GM12878 (cell line): ENCODE results near the gene PGLYRP4. TPM values are rescaled to one million over a fixed set of nuclear protein-coding genes. Genes with fewer than 3 reads are reported as not detected.

Experiments used
- ATAC-seq: fragments of 200-7000 bp; cut with Tn5 transposase; 3 replicates; pipeline ENCODE4 v1.9.1; 2020; ENCODE audit warnings: mild to moderate bottlenecking, moderate library complexity
- Bru-seq: library from RNA; stranded (reverse); fragments of 400-500 nt; gene quantifications from one replicate; lab custom pipeline; 2021; lab: Mats Ljungman, UMichigan
- BruChase-seq, 2 experiments: library from RNA; stranded (reverse); fragments of 400-500 nt; gene quantifications; one replicate each; lab custom pipeline; 2021; lab: Mats Ljungman, UMichigan
- BruUV-seq: library from RNA; stranded (reverse); fragments of 400-500 nt; replicated peaks from 2 replicates; lab custom pipeline; 2021; lab: Mats Ljungman, UMichigan
- CTCF ChIA-PET: fragments of 300-600 bp; sonication (Branson Sonifier 250); formaldehyde crosslinking; extraction: SDS; loops from one replicate; lab custom pipeline; 2021; ENCODE audit warnings: inconsistent platforms; lab: Yijun Ruan, JAX
- POLR2A ChIA-PET: fragments of 350-600 bp; formaldehyde crosslinking; extraction: SDS; loops from one replicate; lab custom pipeline; 2021; ENCODE audit warnings: inconsistent platforms; lab: Charles Lee
- RAD21 ChIA-PET: fragments of 300-600 bp; sonication (Branson Sonifier 250); formaldehyde crosslinking; loops from one replicate; lab custom pipeline; 2023; ENCODE audit warnings: antibody characterized with exemption; ENCODE audit not compliant: unreplicated experiment; lab: Charles Lee
- SMC1A ChIA-PET: fragments of 300-600 bp; sonication (Branson Sonifier 250); formaldehyde crosslinking; loops from one replicate; lab custom pipeline; 2023; ENCODE audit not compliant: unreplicated experiment, uncharacterized antibody; lab: Charles Lee
- DNase-seq: peaks from one replicate; pipeline ENCODE4 v3.0.0-alpha.2; 2011; ENCODE audit warnings: low read depth, low spot score
- FAIRE-seq: peaks from 3 replicates; lab custom pipeline; 2011; peaks lifted over from hg19 to GRCh38; lab: Jason Lieb, UNC
- H2AFZ ChIP-seq: 2 replicates; pipeline ENCODE4 v1.6.0; 2011; ENCODE audit warnings: low read depth, low read length, control low read depth; ENCODE audit not compliant: control insufficient read depth
- H3K27ac ChIP-seq: 2 replicates; pipeline ENCODE4 v1.5.1; 2011; ENCODE audit warnings: control low read depth; ENCODE audit not compliant: control insufficient read depth, insufficient read depth
- H3K27me3 ChIP-seq, 2 experiments: replicated peaks in 1 of 2; 2 replicates each; pipeline versions ENCODE4 v1.6.0 to v1.6.1; 2011; ENCODE audit warnings: low read length in 1 of 2; ENCODE audit not compliant: control insufficient read depth in 2 of 2, insufficient read depth in 2 of 2
- H3K36me3 ChIP-seq, 2 experiments: 2 replicates each; pipeline ENCODE4 v1.5.1; 2011; ENCODE audit warnings: low read length in 1 of 2; ENCODE audit not compliant: control insufficient read depth in 2 of 2, insufficient read depth in 2 of 2
- H3K4me1 ChIP-seq: 2 replicates; pipeline ENCODE4 v1.6.1; 2011; ENCODE audit warnings: mild to moderate bottlenecking, low read length, moderate library complexity, mixed read lengths; ENCODE audit not compliant: control insufficient read depth, insufficient read depth
- H3K4me2 ChIP-seq: 2 replicates; pipeline ENCODE4 v1.6.0; 2011; ENCODE audit warnings: control low read depth; ENCODE audit not compliant: control insufficient read depth, insufficient read depth
- H3K4me3 ChIP-seq: fragments of 200-600 bp; sonication (generic); 2 replicates; pipeline ENCODE4 v1.5.1; 2016
- H3K79me2 ChIP-seq: 2 replicates; pipeline ENCODE4 v1.6.0; 2011; ENCODE audit warnings: low read length; ENCODE audit not compliant: control insufficient read depth, insufficient read depth
- H3K9ac ChIP-seq: 2 replicates; pipeline ENCODE4 v1.8.0; 2011; ENCODE audit warnings: low read length, control low read depth, mixed read lengths; ENCODE audit not compliant: control insufficient read depth, insufficient read depth
- H3K9me3 ChIP-seq: replicated peaks from 3 replicates; pipeline ENCODE4 v1.5.1; 2011; ENCODE audit warnings: mild to moderate bottlenecking, low read length; ENCODE audit not compliant: control insufficient read depth, insufficient read depth
- H4K20me1 ChIP-seq: 2 replicates; pipeline ENCODE4 v1.6.0; 2011; ENCODE audit not compliant: control insufficient read depth, insufficient read depth
- CREM ChIP-seq: IDR thresholded peaks from 2 replicates; pipeline ENCODE4 v1.6.1; 2014; ENCODE audit warnings: antibody characterized with exemption, low read depth
- GABPA ChIP-seq: IDR thresholded peaks from 2 replicates; pipeline ENCODE4 v1.6.1; 2014; ENCODE audit warnings: antibody characterized with exemption, low read depth, mild to moderate bottlenecking, inconsistent platforms
- RB1 ChIP-seq: fragments of 450-650 bp; formaldehyde crosslinking; IDR thresholded peaks from 2 replicates; pipeline ENCODE4 v1.6.1; 2017; ENCODE audit warnings: mild to moderate bottlenecking, borderline replicate concordance
- SUPT20H ChIP-seq: IDR thresholded peaks from 2 replicates; pipeline ENCODE4 v1.6.1; 2011; ENCODE audit warnings: low read depth, mild to moderate bottlenecking, low read length, moderate library complexity, borderline replicate concordance; ENCODE audit not compliant: control insufficient read depth
- WGBS: methylation state at CpG from one replicate; pipeline ENCODE4 v1.1.6; 2016; ENCODE audit warnings: low lambda C conversion rate; ENCODE audit not compliant: insufficient replicate concordance, insufficient coverage; ENCODE audit errors: missing lambda C conversion rate; 5-methylcytosine and 5-hydroxymethylcytosine counted together
- in situ Hi-C: fragments of 300-500 bp; cut with MboI; formaldehyde crosslinking; loops from 9 replicates; pipeline ENCODE4 v1.14.3; 2018; ENCODE audit warnings: mixed read lengths
- intact Hi-C: fragments of 100-400 bp; cut with micrococcal nuclease; formaldehyde crosslinking; loops from one replicate; pipeline ENCODE4 v1.14.2; 2022; ENCODE audit not compliant: unreplicated experiment
- long read RNA-seq, 2 experiments: library from polyadenylated mRNA; unstranded; transcript quantifications; one replicate each; pipeline ENCODE4 v2.0.0, GENCODE V29; 2019 to 2020
- polyA minus RNA-seq, 3 experiments: library from RNA; depleted of rRNA, polyadenylated mRNA; stranded (reverse); fragments of >200 nt; gene quantifications; 2 replicates each; pipeline ENCODE4 v1.2.3, GENCODE V29; 2011
- polyA plus RNA-seq, 11 experiments: library from polyadenylated mRNA; depleted of rRNA in 4 of 11; unstranded in 6 of 11; stranded (reverse) in 5 of 11; fragments of >200 nt; fragmentation: Nextera tagmentation in 4 of 11; fragmentation: Illumina TruSeq in 1 of 11; extraction: Ambion mirVana in 4 of 11; extraction: Trizol in 1 of 11; gene quantifications; 1 replicate in 1 of 11; 2 replicates in 10 of 11; pipeline versions ENCODE4 v1.2.1 to v1.2.3, GENCODE V29; 2011 to 2016; ENCODE audit warnings: inconsistent platforms in 2 of 11, missing spikeins in 2 of 11, low read depth in 1 of 11
- total RNA-seq, 4 experiments: library from RNA; depleted of rRNA in 3 of 4; stranded (reverse); fragments of >200 nt in 3 of 4; fragmentation: Illumina TruSeq in 1 of 4; extraction: Trizol in 1 of 4; gene quantifications; 2 replicates each; pipeline versions ENCODE4 v1.2.1 to v1.2.3, GENCODE V29; 2013 to 2021

Gene PGLYRP4, protein sequence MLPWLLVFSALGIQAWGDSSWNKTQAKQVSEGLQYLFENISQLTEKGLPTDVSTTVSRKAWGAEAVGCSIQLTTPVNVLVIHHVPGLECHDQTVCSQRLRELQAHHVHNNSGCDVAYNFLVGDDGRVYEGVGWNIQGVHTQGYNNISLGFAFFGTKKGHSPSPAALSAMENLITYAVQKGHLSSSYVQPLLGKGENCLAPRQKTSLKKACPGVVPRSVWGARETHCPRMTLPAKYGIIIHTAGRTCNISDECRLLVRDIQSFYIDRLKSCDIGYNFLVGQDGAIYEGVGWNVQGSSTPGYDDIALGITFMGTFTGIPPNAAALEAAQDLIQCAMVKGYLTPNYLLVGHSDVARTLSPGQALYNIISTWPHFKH
- 13.4 and 14.3 TPM in 2 replicates for total RNA-seq (2013; cell fraction: nucleolus; rRNA removed)
- total RNA-seq (2014; rRNA removed) = 0.38 and 0.45 TPM in 2 replicates
- 0.22 and 0.32 TPM in 2 replicates for total RNA-seq (2014; rRNA removed; fragmentation: Illumina TruSeq; extraction: Trizol)
- total RNA-seq (2021) = 0.44 and 0.74 TPM in 2 replicates
- polyA plus RNA-seq (2011; ENCODE audit: low read depth) = 0.54 TPM
- 1.6 and 3.0 TPM in 2 replicates for polyA plus RNA-seq (2011; rRNA removed)
- polyA plus RNA-seq (2011; cell fraction: cytosol; rRNA removed) = 4.2 and 4.6 TPM in 2 replicates
- polyA plus RNA-seq (2011; cell fraction: nucleus; rRNA removed) = 7.1 and 15.8 TPM in 2 replicates
- 0.43 and 1.2 TPM in 2 replicates for polyA plus RNA-seq (2012)
- 0.48 and 0.65 TPM in 2 replicates for polyA plus RNA-seq (2014; fragmentation: Illumina TruSeq; extraction: Trizol)
- polyA plus RNA-seq (2014; fragmentation: Nextera tagmentation; extraction: Ambion mirVana) = under 1 TPM; 0.37 to 0.50 TPM
- 0.44 and 0.55 TPM in 2 replicates for polyA plus RNA-seq (2014; rRNA removed)
- polyA plus RNA-seq (2016; fragmentation: Nextera tagmentation; extraction: Ambion mirVana) = under 1 TPM; 0.28 to 0.43 TPM
- polyA minus RNA-seq (2011; rRNA and poly(A)+ RNA removed) = 6.4 and 7.3 TPM in 2 replicates
- 0.53 TPM in 1 of 2 replicates, not detected in the other for polyA minus RNA-seq (2011; cell fraction: cytosol; rRNA and poly(A)+ RNA removed)
- 6.3 and 6.9 TPM in 2 replicates for polyA minus RNA-seq (2011; cell fraction: nucleus; rRNA and poly(A)+ RNA removed)
- percentile 61 among the genes with signal in this experiment for Bru-seq, nascent RNA
- BruChase-seq, experiment 1, labeled RNA remaining after a 6-hour chase = percentile 50 among the genes with signal in this experiment
- percentile 47 among the genes with signal in this experiment for BruChase-seq, experiment 2, labeled RNA remaining after a 2-hour chase
- long read RNA-seq, experiment 1, partial matches to known transcripts = 0 of 3 reads
- long read RNA-seq, experiment 1, other reads (novel, unspliced or antisense) = 3 of 3 reads
- long read RNA-seq, experiment 2, partial matches to known transcripts = 2 of 7 reads
- long read RNA-seq, experiment 2, other reads (novel, unspliced or antisense) = 5 of 7 reads

DNA sequence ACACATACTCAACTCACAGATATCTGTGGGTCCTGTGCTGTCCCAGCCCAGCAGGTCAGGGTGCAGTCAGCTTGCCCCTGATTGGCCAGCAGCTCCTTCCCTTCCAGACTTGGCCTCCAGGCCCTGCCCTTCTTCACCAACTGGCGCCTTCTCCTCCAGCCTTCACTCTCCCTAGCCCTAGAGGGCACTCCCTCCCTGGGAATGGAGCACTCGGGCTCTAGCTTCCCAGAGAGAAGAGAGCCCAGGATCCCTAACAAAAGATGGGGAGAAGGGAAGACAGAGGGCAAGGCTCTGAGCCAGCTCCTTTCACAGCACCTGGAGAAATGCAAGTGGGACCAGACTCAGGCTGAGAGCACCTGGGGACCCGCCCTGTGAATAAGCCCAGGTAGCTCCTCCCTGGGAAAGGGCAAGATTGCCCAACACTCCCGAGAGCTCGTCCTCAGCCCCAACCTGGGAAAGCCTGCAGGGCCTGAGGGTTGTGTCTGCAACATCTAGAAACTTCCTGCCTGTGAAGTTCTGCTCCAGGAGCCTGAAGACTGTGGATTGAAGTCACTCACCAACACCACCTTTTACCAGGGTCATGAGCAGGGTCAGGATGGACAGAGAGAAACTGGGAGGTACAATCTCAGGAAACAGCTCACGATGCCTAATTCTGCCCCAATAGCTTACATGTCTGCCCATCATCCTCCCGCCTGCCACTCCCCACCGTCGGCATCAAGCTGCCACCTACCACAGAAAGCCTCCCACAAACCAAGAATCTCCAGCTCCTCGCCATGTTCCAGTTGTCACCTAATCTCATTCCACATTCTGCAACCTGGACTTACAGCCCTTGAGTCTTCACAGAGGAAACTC is at the start of gene PGLYRP4:
Gene PGLYRP4 (minus strand): TSS at position 331 of the 852 bp plus-strand sequence. CDS start 909 bp downstream, outside the sequence.
- Histone ChIP-seq H3K4me3 (no peak within 1 kb of the TSS), H3K27me3 (no peaks in the 10 kb centered on the region), H3K79me2 (no peaks in the 10 kb centered on the region), H3K36me3 (no peaks in the 10 kb centered on the region), H4K20me1 (no peaks in the 10 kb centered on the region), H3K27ac (no peak within 1 kb of the TSS), H3K4me2 (no peak within 1 kb of the TSS), H3K9ac (no peak within 1 kb of the TSS), H3K4me1 (peaks cover 28% of the 10 kb centered on the region), H3K9me3 (no peaks in the 10 kb centered on the region), H2AFZ (no peak within 1 kb of the TSS)
- intact Hi-C loops = no loop called here
- no TSS peak for BruUV-seq
- SMC1A ChIA-PET = interaction anchor here (1.2 to 1.3 kb wide), 2 partner anchors 62 to 146 kb away, joined by 3 to 4 read pairs; no protein-coding TSS in a partner anchor
- RAD21 ChIA-PET = interaction anchor here (1.2 to 8.4 kb wide), 3 partner anchors 36 to 146 kb away, joined by 3 to 94 read pairs (median 7); partner anchors contain the start of gene PGLYRP3
- ATAC-seq (no peak), FAIRE-seq (no peak), DNase-seq (no peak)
- in situ Hi-C loops = no loop called here
- TF ChIP-seq GABPA = no peak
- TF ChIP-seq SUPT20H = no peak
- TF ChIP-seq RB1 = no peak
- no peak for TF ChIP-seq CREM
- 30% methylated on average over 10 of the region's 10 CpGs for WGBS
- POLR2A ChIA-PET = no interaction called here
- CTCF ChIA-PET = interaction anchor here (0.7 to 8.6 kb wide), 10 partner anchors 8 to 327 kb away, joined by 3 to 326 read pairs (median 4); partner anchors contain the start of gene S100A13
